ENCODE data around the gene ELMO1.

Gene ELMO1

GRCh38 chr7:36887969-36888368, 560.7 kb downstream of the ELMO1 start:
- TF ChIP-seq CTCF (IDR thresholded peaks at IDR 0.05) = no peak
- no peak overlapping the region for H3K27ac ChIP-seq
- H3K9me3 ChIP-seq (ENCODE audit: control insufficient read depth, low read length) = no peaks in the 10 kb centered on the region
- H3K27me3 ChIP-seq (ENCODE audit: control insufficient read depth, insufficient read depth, low read length) = no peaks in the 10 kb centered on the region
- H3K4me2 ChIP-seq (ENCODE audit: low read length) = no peak overlapping the region
- no peak overlapping the region for H3K9ac ChIP-seq
- H2AFZ ChIP-seq = no peak overlapping the region
- no peak overlapping the region for H3K4me3 ChIP-seq (ENCODE audit: low read depth, low read length)
- H3K36me3 ChIP-seq (ENCODE audit: control insufficient read depth, insufficient read depth, low read length) = no peaks in the 10 kb centered on the region
- no peaks in the 10 kb centered on the region for H3K79me2 ChIP-seq
- H3K4me1 ChIP-seq = no peaks in the 10 kb centered on the region

DNA sequence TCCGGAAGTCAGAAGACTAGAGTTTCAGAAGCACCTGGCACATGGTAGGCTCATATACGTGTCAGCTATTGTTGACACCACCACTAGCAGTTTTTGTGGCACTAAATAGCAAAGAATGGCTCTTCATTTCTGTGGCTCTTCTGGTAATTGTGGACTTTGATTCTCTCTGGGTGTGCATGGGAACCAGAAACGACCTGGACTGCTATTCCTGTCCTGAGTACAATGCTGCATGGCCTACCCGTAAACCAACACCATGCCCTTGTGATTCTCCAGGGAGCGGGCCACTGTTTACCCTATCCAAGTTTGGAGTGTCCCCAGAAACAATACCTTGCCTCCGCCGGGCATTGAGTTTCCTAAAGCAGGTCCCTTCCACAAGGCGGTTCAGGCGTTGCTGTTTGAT, 561.4 kb downstream of the ELMO1 start:
- no peak for TF ChIP-seq CTCF (IDR thresholded peaks at IDR 0.05)
- Histone ChIP-seq H3K36me3 (ENCODE audit: control insufficient read depth, insufficient read depth, low read length) (no peaks in the 10 kb centered on the region), H3K79me2 (no peaks in the 10 kb centered on the region)

GRCh38 chr7:36884910-36885309, 563.8 kb downstream of the ELMO1 start:
- Histone ChIP-seq H3K4me2 (ENCODE audit: low read length) (no peak overlapping the region), H2AFZ (no peak overlapping the region), H3K27ac (no peak overlapping the region), H3K79me2 (no peaks in the 10 kb centered on the region), H3K27me3 (ENCODE audit: control insufficient read depth, insufficient read depth, low read length) (no peaks in the 10 kb centered on the region), H3K9me3 (ENCODE audit: control insufficient read depth, low read length) (no peaks in the 10 kb centered on the region), H3K9ac (no peak overlapping the region), H3K4me1 (no peaks in the 10 kb centered on the region), H3K4me3 (ENCODE audit: low read depth, low read length) (no peak overlapping the region), H3K36me3 (ENCODE audit: control insufficient read depth, insufficient read depth, low read length) (no peaks in the 10 kb centered on the region)
- TF ChIP-seq CTCF (IDR thresholded peaks at IDR 0.05) = no peak

More for the DNA sequence above, 561.4 kb downstream of the ELMO1 start:
- no peaks in the 10 kb centered on the region for H3K4me1 ChIP-seq
- no peak overlapping the region for H3K4me3 ChIP-seq (ENCODE audit: low read depth, low read length)
- no peaks in the 10 kb centered on the region for H3K9me3 ChIP-seq (ENCODE audit: control insufficient read depth, low read length)
- no peak overlapping the region for H3K9ac ChIP-seq
- no peak overlapping the region for H3K4me2 ChIP-seq (ENCODE audit: low read length)
- H2AFZ ChIP-seq = no peak overlapping the region
- no peaks in the 10 kb centered on the region for H3K27me3 ChIP-seq (ENCODE audit: control insufficient read depth, insufficient read depth, low read length)
- H3K27ac ChIP-seq = no peak overlapping the region

GRCh38 chr7:36884351-36884750, 564.3 kb downstream of the ELMO1 start:
- no peaks in the 10 kb centered on the region for H3K4me1 ChIP-seq
- H3K9me3 ChIP-seq (ENCODE audit: control insufficient read depth, low read length) = no peaks in the 10 kb centered on the region
- H3K27ac ChIP-seq = no peak overlapping the region
- no peak overlapping the region for H2AFZ ChIP-seq
- H3K36me3 ChIP-seq (ENCODE audit: control insufficient read depth, insufficient read depth, low read length) = no peaks in the 10 kb centered on the region
- TF ChIP-seq CTCF (IDR thresholded peaks at IDR 0.05) = no peak
- no peak overlapping the region for H3K4me2 ChIP-seq (ENCODE audit: low read length)
- no peak overlapping the region for H3K9ac ChIP-seq
- H3K27me3 ChIP-seq (ENCODE audit: control insufficient read depth, insufficient read depth, low read length) = no peaks in the 10 kb centered on the region
- H3K79me2 ChIP-seq = no peaks in the 10 kb centered on the region
- H3K4me3 ChIP-seq (ENCODE audit: low read depth, low read length) = no peak overlapping the region

DNA sequence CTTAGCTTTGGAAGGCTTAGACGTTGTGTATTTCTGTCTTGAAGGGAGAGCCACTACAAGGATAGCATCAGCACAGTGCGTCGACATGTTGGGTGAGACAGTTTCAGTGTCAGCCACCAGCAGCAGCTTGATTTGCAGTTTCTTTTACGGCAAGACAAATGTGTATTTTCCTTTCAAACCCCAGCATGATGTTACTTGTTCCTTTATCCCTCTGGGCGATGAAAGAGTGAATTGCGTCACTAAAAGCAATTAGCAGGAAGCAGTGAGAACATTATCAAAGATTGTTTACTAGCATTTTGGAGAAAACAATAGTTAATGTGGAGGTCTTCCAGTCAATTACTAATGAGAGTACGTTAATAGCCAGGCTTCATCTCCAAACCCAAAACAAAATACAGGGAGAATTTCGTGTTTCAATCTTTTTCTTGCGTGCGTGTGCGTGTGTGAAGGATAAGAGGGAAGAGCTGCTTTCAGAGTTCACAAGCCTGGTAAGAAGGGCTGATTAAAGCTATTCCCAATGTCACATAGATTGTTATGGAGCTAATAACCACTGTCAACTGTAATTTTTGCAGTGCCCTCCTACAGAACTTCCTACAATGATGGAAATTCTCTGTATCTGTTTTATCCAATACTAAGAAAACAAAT, 567.3 kb downstream of the ELMO1 start:
- Histone ChIP-seq H2AFZ (no peak overlapping the region), H3K27me3 (ENCODE audit: control insufficient read depth, insufficient read depth, low read length) (no peaks in the 10 kb centered on the region), H3K36me3 (ENCODE audit: control insufficient read depth, insufficient read depth, low read length) (no peaks in the 10 kb centered on the region), H3K4me2 (ENCODE audit: low read length) (no peak overlapping the region), H3K9ac (no peak overlapping the region), H3K27ac (no peak overlapping the region), H3K4me3 (ENCODE audit: low read depth, low read length) (no peak overlapping the region), H3K4me1 (no peaks in the 10 kb centered on the region), H3K79me2 (no peaks in the 10 kb centered on the region), H3K9me3 (ENCODE audit: control insufficient read depth, low read length) (no peaks in the 10 kb centered on the region)
- TF ChIP-seq CTCF (IDR thresholded peaks at IDR 0.05) = no peak
